Amniotic stem cell (primary cell): ENCODE data around the gene ARHGAP6.
A peak's percentile ranks its signal among the peaks of the same experiment; 100 is the strongest.
"Not testable (repeated sequence)": the region's sequence is repeated elsewhere in the genome, so short reads cannot be mapped to it uniquely, and the experiment has no call there.

Experiments
- DNase-seq: peaks from one replicate; lab custom pipeline; 2025; lab: John Stamatoyannopoulos, UW

ARHGAP6 gene

GRCh38 chrX:11171956-11172355, 493.8 kb downstream of the ARHGAP6 start:
- no peak for DNase-seq

GRCh38 chrX:11164433-11164832, 501.3 kb downstream of the ARHGAP6 start:
- DNase-seq = no peak

GRCh38 chrX:11159149-11159548, 506.6 kb downstream of the ARHGAP6 start:
- no peak for DNase-seq

GRCh38 chrX:11151799-11152559, 513.7 kb downstream of the ARHGAP6 start:
- no peak for DNase-seq

GRCh38 chrX:11148401-11148800, 517.3 kb downstream of the ARHGAP6 start:
- no peak for DNase-seq

- no peak for DNase-seq
Observed at GRCh38 chrX:11146411-11146810, 519.3 kb downstream of the ARHGAP6 start.

GRCh38 chrX:11143931-11144678, 521.6 kb downstream of the ARHGAP6 start:
- DNase-seq = peak; percentile 22

- DNase-seq = no peak
Observed at GRCh38 chrX:11138498-11139390, 527.0 kb downstream of the ARHGAP6 start.

- DNase-seq = no peak
Observed at GRCh38 chrX:11137543-11138139, 528.1 kb downstream of the ARHGAP6 start.

- no peak for DNase-seq
Observed at GRCh38 chrX:11135564-11136185, 530.0 kb downstream of the ARHGAP6 start.

GRCh38 chrX:11131146-11131545, 534.6 kb downstream of the ARHGAP6 start:
- no peak for DNase-seq

GRCh38 chrX:11130136-11130535, 535.6 kb downstream of the ARHGAP6 start:
- no peak for DNase-seq

GRCh38 chrX:11129534-11130105, 536.1 kb downstream of the ARHGAP6 start:
- DNase-seq = no peak

- DNase-seq = no peak
Observed at GRCh38 chrX:11125060-11125459, 540.7 kb downstream of the ARHGAP6 start.

GRCh38 chrX:11124112-11124511, 541.6 kb downstream of the ARHGAP6 start:
- DNase-seq = no peak

GRCh38 chrX:11123087-11123486, 542.6 kb downstream of the ARHGAP6 start:
- DNase-seq = not testable (repeated sequence)

GRCh38 chrX:11119313-11119943, 546.3 kb downstream of the ARHGAP6 start:
- DNase-seq = no peak

GRCh38 chrX:11117745-11118144, 548.0 kb downstream of the ARHGAP6 start:
- DNase-seq = no peak

GRCh38 chrX:11113731-11114130, 552.0 kb downstream of the ARHGAP6 start:
- no peak for DNase-seq

- no peak for DNase-seq
Observed at GRCh38 chrX:11111947-11112346, 553.8 kb downstream of the ARHGAP6 start.
